ENCODE data around the gene XPO5.
"Not testable (repeated sequence)": the region's sequence is repeated elsewhere in the genome, so short reads cannot be mapped to it uniquely, and the experiment has no call there.

Gene XPO5

GRCh38 chr6:43503443-43503842 lies 72.4 kb downstream of the XPO5 start:
- TF ChIP-seq YY1 (IDR thresholded peaks at IDR 0.05; ENCODE audit: insufficient read depth, insufficient read length) (no peak), SUZ12 (IDR thresholded peaks at IDR 0.05; ENCODE audit: extremely low read depth, insufficient read depth, insufficient read length) (no peak), ZNF274 (IDR thresholded peaks at IDR 0.05; ENCODE audit: low read depth, low read length) (no peak)
- no peak for DNase-seq (ENCODE audit: low read depth, low spot score)
- H3K9ac ChIP-seq (ENCODE audit: insufficient read length, low read depth) = no peak overlapping the region
- no peaks in the 10 kb centered on the region for H3K4me1 ChIP-seq (ENCODE audit: insufficient read depth, insufficient read length)
- peaks cover 75% of the 10 kb centered on the region for H3K36me3 ChIP-seq (ENCODE audit: insufficient read depth, insufficient read length, low read length)
- peaks cover 10% of the 10 kb centered on the region for H3K27me3 ChIP-seq (ENCODE audit: insufficient read depth, insufficient read length)
- no peak overlapping the region for H3K4me3 ChIP-seq (ENCODE audit: insufficient read length, low read depth)
- no peaks in the 10 kb centered on the region for H3K9me3 ChIP-seq (ENCODE audit: insufficient read depth, low read length)

- H3K4me3 ChIP-seq (ENCODE audit: insufficient read length, low read depth) = no peak overlapping the region
- no peak overlapping the region for H3K9ac ChIP-seq (ENCODE audit: insufficient read length, low read depth)
- TF ChIP-seq YY1 (IDR thresholded peaks at IDR 0.05; ENCODE audit: insufficient read depth, insufficient read length) (no peak), SUZ12 (IDR thresholded peaks at IDR 0.05; ENCODE audit: extremely low read depth, insufficient read depth, insufficient read length) (no peak), ZNF274 (IDR thresholded peaks at IDR 0.05; ENCODE audit: low read depth, low read length) (no peak)
- H3K4me1 ChIP-seq (ENCODE audit: insufficient read depth, insufficient read length) = no peaks in the 10 kb centered on the region
- no peak for DNase-seq (ENCODE audit: low read depth, low spot score)
- H3K36me3 ChIP-seq (ENCODE audit: insufficient read depth, insufficient read length, low read length) = peaks cover 83% of the 10 kb centered on the region
- peaks cover 2% of the 10 kb centered on the region for H3K27me3 ChIP-seq (ENCODE audit: insufficient read depth, insufficient read length)
- no peaks in the 10 kb centered on the region for H3K9me3 ChIP-seq (ENCODE audit: insufficient read depth, low read length)
Observed at GRCh38 chr6:43502666-43503065, 73.2 kb downstream of the XPO5 start.

DNA sequence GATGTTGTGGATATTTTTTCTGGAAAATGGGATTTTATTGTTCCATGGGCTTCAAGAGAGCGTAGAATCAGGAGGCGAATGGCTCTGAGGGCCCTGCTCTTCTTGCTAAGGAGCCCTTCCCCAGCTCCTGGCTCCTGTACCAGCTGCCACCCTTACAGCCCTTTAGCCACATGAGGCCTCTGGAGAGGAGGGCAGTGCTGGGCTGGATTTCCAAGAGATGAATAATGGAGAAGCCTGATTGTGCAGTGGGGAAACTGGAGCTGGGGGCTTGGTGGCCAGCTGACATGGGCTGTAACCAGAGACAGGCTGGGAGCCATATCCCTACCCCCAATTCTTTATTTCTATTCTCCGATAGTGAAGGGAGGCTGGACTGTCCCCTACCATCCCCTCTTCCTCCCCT lies 74.9 kb downstream of the XPO5 start:
- H3K36me3 ChIP-seq (ENCODE audit: insufficient read depth, insufficient read length, low read length) = peaks cover 83% of the 10 kb centered on the region
- peaks cover 2% of the 10 kb centered on the region for H3K4me1 ChIP-seq (ENCODE audit: insufficient read depth, insufficient read length)
- H3K9ac ChIP-seq (ENCODE audit: insufficient read length, low read depth) = no peak overlapping the region
- no peaks in the 10 kb centered on the region for H3K27me3 ChIP-seq (ENCODE audit: insufficient read depth, insufficient read length)
- DNase-seq (ENCODE audit: low read depth, low spot score) = no peak
- TF ChIP-seq SUZ12 (IDR thresholded peaks at IDR 0.05; ENCODE audit: extremely low read depth, insufficient read depth, insufficient read length) (no peak), ZNF274 (IDR thresholded peaks at IDR 0.05; ENCODE audit: low read depth, low read length) (no peak), YY1 (IDR thresholded peaks at IDR 0.05; ENCODE audit: insufficient read depth, insufficient read length) (no peak)
- H3K9me3 ChIP-seq (ENCODE audit: insufficient read depth, low read length) = no peaks in the 10 kb centered on the region
- H3K4me3 ChIP-seq (ENCODE audit: insufficient read length, low read depth) = no peak overlapping the region

- peaks cover 67% of the 10 kb centered on the region for H3K36me3 ChIP-seq (ENCODE audit: insufficient read depth, insufficient read length, low read length)
- no peak overlapping the region for H3K4me3 ChIP-seq (ENCODE audit: insufficient read length, low read depth)
- no peak overlapping the region for H3K9ac ChIP-seq (ENCODE audit: insufficient read length, low read depth)
- DNase-seq (ENCODE audit: low read depth, low spot score) = no peak
- H3K4me1 ChIP-seq (ENCODE audit: insufficient read depth, insufficient read length) = peaks cover 10% of the 10 kb centered on the region
- no peaks in the 10 kb centered on the region for H3K9me3 ChIP-seq (ENCODE audit: insufficient read depth, low read length)
- TF ChIP-seq YY1 (IDR thresholded peaks at IDR 0.05; ENCODE audit: insufficient read depth, insufficient read length) (no peak), SUZ12 (IDR thresholded peaks at IDR 0.05; ENCODE audit: extremely low read depth, insufficient read depth, insufficient read length) (no peak), ZNF274 (IDR thresholded peaks at IDR 0.05; ENCODE audit: low read depth, low read length) (no peak)
- H3K27me3 ChIP-seq (ENCODE audit: insufficient read depth, insufficient read length) = no peaks in the 10 kb centered on the region
Observed at GRCh38 chr6:43499028-43499815, 76.6 kb downstream of the XPO5 start.

DNA sequence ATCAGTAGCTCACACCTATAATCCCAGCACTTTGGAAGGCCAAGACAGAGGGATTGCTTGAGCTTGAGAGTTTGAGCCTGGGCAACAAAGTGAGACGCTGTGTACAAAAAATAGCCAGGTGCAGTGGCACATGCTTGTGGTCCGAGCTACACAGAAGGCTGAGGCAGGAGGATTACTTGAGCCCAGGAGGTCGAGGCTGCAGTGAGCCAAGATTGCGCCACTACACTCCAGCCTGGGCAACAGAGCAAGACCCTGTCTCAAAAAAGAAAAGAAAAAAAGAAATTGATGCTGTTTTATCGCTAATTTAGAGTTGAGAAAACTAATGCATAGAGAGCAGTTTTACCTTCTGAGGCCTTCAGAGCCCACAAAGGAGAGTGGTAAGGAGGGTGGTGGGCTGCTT lies 77.5 kb downstream of the XPO5 start:
- H3K9ac ChIP-seq (ENCODE audit: insufficient read length, low read depth); H3K9me3 ChIP-seq (ENCODE audit: insufficient read depth, low read length); H3K27me3 ChIP-seq (ENCODE audit: insufficient read depth, insufficient read length); DNase-seq (ENCODE audit: low read depth, low spot score); H3K4me3 ChIP-seq (ENCODE audit: insufficient read length, low read depth): not testable (repeated sequence)
- H3K4me1 ChIP-seq (ENCODE audit: insufficient read depth, insufficient read length) = peaks cover 11% of the 10 kb centered on the region
- peaks cover 60% of the 10 kb centered on the region for H3K36me3 ChIP-seq (ENCODE audit: insufficient read depth, insufficient read length, low read length)

- H3K9me3 ChIP-seq (ENCODE audit: insufficient read depth, low read length) = no peaks in the 10 kb centered on the region
- no peaks in the 10 kb centered on the region for H3K27me3 ChIP-seq (ENCODE audit: insufficient read depth, insufficient read length)
- H3K36me3 ChIP-seq (ENCODE audit: insufficient read depth, insufficient read length, low read length) = peaks cover 54% of the 10 kb centered on the region
- DNase-seq (ENCODE audit: low read depth, low spot score) = no peak
- peaks cover 12% of the 10 kb centered on the region for H3K4me1 ChIP-seq (ENCODE audit: insufficient read depth, insufficient read length)
- TF ChIP-seq SUZ12 (IDR thresholded peaks at IDR 0.05; ENCODE audit: extremely low read depth, insufficient read depth, insufficient read length) (no peak), ZNF274 (IDR thresholded peaks at IDR 0.05; ENCODE audit: low read depth, low read length) (no peak), YY1 (IDR thresholded peaks at IDR 0.05; ENCODE audit: insufficient read depth, insufficient read length) (no peak)
- H3K4me3 ChIP-seq (ENCODE audit: insufficient read length, low read depth) = no peak overlapping the region
- H3K9ac ChIP-seq (ENCODE audit: insufficient read length, low read depth) = no peak overlapping the region
Observed at GRCh38 chr6:43497689-43498088, 78.1 kb downstream of the XPO5 start.

DNA sequence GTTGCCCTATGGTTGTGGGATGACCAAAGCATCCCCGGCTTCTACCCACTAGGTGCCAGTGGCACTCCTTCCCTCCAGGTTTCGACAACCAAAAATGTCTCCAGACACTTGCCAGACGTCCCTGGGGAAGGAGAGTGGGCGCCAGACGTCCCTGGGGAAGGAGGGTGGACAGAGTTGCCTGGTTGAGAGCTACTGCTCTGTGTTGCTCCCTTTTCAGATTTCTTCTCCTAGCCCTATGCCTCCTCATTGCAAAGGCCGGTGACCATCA lies 78.8 kb downstream of the XPO5 start:
- no peaks in the 10 kb centered on the region for H3K27me3 ChIP-seq (ENCODE audit: insufficient read depth, insufficient read length)
- H3K4me3 ChIP-seq (ENCODE audit: insufficient read length, low read depth) = no peak overlapping the region
- H3K9ac ChIP-seq (ENCODE audit: insufficient read length, low read depth) = peak overlapping the region; percentile 2
- H3K4me1 ChIP-seq (ENCODE audit: insufficient read depth, insufficient read length) = peaks cover 12% of the 10 kb centered on the region
- H3K36me3 ChIP-seq (ENCODE audit: insufficient read depth, insufficient read length, low read length) = peaks cover 48% of the 10 kb centered on the region
- no peaks in the 10 kb centered on the region for H3K9me3 ChIP-seq (ENCODE audit: insufficient read depth, low read length)
- TF ChIP-seq SUZ12 (IDR thresholded peaks at IDR 0.05; ENCODE audit: extremely low read depth, insufficient read depth, insufficient read length) = no peak
- DNase-seq (ENCODE audit: low read depth, low spot score) = no peak
